Activated naive CD4-positive, alpha-beta T cell treated with anti-CD3 and anti-CD28 coated beads, Interleukin-2, amount 50 U/mL, for 72 hours (primary cell): ENCODE data around the gene ATP13A5. TPM values are rescaled to one million over a fixed set of nuclear protein-coding genes. Genes with fewer than 3 reads are reported as not detected.

Experiments
- ATAC-seq, 2 donors: fragments of 150-1000 bp; cut with Tn5 transposase; 2 replicates each; pipeline ENCODE4 v1.10.0; 2021; ENCODE audit warnings: mild to moderate bottlenecking in 2 of 2, moderate library complexity in 2 of 2
- DNase-seq, 2 donors: peaks; one replicate each; pipeline ENCODE4 v3.0.0; 2021 to 2022; ENCODE audit warnings: low spot score in 2 of 2
- H3K27ac Mint-ChIP-seq, 2 donors: one replicate each; pipeline ENCODE4 v1.8.0; 2022; ENCODE audit warnings: mild to moderate bottlenecking in 2 of 2, mixed read lengths in 2 of 2
- H3K36me3 Mint-ChIP-seq, 2 donors: one replicate each; pipeline ENCODE4 v1.8.0; 2022; ENCODE audit warnings: mixed read lengths in 2 of 2
- H3K9me3 Mint-ChIP-seq, 2 donors: one replicate each; pipeline ENCODE4 v1.8.0; 2022; ENCODE audit warnings: mixed read lengths in 2 of 2
- total RNA-seq, 2 donors: library from RNA; stranded (reverse); gene quantifications; one replicate each; pipeline ENCODE4 v1.2.3, GENCODE V29; 2022

Gene ATP13A5, protein sequence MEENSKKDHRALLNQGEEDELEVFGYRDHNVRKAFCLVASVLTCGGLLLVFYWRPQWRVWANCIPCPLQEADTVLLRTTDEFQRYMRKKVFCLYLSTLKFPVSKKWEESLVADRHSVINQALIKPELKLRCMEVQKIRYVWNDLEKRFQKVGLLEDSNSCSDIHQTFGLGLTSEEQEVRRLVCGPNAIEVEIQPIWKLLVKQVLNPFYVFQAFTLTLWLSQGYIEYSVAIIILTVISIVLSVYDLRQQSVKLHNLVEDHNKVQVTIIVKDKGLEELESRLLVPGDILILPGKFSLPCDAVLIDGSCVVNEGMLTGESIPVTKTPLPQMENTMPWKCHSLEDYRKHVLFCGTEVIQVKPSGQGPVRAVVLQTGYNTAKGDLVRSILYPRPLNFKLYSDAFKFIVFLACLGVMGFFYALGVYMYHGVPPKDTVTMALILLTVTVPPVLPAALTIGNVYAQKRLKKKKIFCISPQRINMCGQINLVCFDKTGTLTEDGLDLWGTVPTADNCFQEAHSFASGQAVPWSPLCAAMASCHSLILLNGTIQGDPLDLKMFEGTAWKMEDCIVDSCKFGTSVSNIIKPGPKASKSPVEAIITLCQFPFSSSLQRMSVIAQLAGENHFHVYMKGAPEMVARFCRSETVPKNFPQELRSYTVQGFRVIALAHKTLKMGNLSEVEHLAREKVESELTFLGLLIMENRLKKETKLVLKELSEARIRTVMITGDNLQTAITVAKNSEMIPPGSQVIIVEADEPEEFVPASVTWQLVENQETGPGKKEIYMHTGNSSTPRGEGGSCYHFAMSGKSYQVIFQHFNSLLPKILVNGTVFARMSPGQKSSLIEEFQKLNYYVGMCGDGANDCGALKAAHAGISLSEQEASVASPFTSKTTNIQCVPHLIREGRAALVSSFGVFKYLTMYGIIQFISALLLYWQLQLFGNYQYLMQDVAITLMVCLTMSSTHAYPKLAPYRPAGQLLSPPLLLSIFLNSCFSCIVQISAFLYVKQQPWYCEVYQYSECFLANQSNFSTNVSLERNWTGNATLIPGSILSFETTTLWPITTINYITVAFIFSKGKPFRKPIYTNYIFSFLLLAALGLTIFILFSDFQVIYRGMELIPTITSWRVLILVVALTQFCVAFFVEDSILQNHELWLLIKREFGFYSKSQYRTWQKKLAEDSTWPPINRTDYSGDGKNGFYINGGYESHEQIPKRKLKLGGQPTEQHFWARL
- total RNA-seq: not detected

DNA sequence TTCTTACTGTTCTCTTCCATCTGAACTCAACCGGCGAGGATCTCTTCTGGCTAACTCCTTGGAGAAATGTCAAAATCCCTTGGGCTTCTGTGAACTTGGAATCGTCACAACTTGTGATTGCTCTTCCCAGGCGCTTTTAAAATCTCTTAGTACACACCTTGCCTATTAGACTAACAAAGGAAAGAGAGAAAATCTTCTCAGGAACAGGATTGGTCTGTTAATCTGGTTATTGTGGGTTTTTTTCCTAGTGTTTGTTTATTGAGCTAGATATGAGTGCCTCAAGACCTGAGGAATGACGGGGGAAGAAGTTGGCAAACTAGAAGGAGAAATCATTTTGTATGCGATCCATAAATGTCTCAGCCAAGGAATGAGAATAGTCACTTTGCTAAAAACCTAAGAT, at the start of gene ATP13A5:
Gene ATP13A5, minus strand, starts transcription at position 48 of the 400 bp plus-strand sequence. Its CDS starts 28 bp downstream, at position 20.
- Mint-ChIP-seq H3K36me3 (no peaks in the 10 kb centered on the region), H3K27ac (no peak within 1 kb of the TSS), H3K9me3 (no peaks in the 10 kb centered on the region)
- ATAC-seq: no peak
- DNase-seq: no peak

DNA sequence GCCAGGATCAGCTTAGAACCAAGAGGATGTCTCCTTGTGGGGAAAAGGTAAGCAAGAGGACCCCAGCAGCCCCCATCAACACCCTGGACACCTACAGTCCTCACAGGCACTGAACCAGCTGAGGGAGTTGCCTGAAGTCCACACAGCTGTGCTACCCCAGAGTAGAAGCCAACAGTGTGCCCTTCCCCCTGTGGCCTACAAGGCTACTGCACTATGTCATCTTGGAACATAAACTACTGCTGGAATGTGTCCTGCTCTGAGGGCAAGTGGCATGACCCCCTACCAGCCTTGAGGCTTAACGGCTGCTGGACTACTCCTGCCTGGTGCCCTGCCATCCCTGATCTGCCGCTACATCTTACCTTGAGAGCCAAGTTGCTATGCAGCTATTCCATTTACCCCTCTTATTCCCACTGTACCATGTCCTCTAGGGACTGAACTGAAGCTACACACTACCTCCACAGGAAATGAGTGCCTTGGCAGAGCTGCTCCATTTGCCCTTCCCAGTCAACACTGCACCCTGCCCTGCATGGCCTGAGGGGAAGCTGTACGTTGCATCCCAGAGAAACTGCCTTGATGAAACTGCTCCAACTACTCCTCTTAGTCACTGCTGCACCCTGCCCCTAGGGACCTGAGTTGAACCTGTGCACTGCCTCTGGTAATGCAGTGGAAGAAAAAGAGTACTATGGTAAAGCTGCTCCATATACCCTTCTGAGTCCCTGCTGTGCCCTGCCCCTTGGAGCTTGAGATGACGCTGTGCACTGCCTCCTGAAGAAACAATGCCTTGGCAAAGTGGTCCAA, 40.2 kb upstream of the ATP13A5 start:
- no peak for DNase-seq
- no peak for ATAC-seq
- Mint-ChIP-seq H3K27ac (no peak overlapping the region), H3K36me3 (peaks cover 42 to 46% of the 10 kb centered on the region in 2 donors), H3K9me3 (peaks cover 16 to 37% of the 10 kb centered on the region in 2 donors)

DNA sequence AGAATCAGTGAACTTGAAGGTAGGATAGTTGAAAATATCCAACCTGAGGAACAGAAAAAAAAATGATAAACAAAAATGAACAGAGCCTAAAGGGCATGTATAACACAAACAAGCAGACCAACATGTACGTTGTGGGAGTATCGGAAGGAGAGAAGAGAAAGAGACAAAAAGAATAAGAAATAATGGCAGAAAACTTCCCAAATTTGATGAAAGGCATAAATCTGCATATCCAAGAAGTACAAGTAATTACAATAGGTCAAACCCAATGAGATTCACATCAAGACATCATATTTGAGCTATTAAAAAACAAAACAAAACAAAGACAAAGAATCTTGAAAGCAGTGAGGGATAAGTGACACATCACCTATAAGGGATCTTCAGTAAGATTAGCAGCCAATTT, 38.1 kb upstream of the ATP13A5 start:
- Mint-ChIP-seq H3K9me3 (peaks cover 16 to 39% of the 10 kb centered on the region in 2 donors), H3K36me3 (peaks cover 45 to 49% of the 10 kb centered on the region in 2 donors), H3K27ac (no peak overlapping the region)
- DNase-seq (no peak), ATAC-seq (no peak)

DNA sequence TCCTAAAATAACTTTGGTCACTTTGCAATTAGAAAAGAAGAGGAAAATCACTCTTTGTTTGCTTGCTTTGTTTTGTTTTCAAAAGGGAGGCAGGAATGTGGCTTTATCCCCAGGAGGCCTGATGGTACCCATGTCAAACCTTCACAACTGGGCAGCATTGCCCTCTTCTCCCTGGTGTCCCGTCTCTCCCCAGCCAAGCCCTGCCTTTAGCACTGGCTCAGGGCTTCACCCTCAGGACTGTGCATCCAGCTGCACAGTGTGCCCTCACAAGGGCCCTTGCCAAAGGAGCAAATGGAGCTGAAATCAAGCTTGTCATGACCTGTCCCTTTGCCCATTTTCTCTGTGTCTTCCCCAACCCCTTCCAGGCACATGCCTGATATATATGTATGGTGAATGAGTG, 29.1 kb upstream of the ATP13A5 start:
- no peak for DNase-seq
- Mint-ChIP-seq H3K27ac (no peak overlapping the region), H3K36me3 (no peaks in the 10 kb centered on the region), H3K9me3 (no peaks in the 10 kb centered on the region)
- no peak for ATAC-seq

DNA sequence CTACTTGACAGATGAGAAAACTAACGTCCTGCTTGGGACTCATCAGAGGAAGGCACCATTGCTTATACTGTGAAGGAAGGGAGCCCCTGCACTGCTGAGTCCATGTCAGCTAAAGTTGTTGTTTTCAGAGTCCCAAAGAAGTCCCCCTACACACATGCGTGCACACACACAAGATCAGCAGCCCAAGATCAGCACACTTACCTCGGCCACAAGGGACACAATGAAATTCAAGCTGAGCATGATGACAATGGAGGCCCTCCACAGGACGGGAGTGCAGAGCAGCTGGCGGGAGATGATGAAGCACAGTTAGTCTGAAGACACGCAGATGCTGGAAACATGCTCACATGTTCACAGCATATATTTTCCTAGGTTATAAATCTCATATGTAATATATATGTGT, 28.6 kb upstream of the ATP13A5 start:
- DNase-seq: no peak
- H3K27ac Mint-ChIP-seq: no peak overlapping the region
- no peaks in the 10 kb centered on the region for H3K36me3 Mint-ChIP-seq
- no peaks in the 10 kb centered on the region for H3K9me3 Mint-ChIP-seq
- no peak for ATAC-seq

DNA sequence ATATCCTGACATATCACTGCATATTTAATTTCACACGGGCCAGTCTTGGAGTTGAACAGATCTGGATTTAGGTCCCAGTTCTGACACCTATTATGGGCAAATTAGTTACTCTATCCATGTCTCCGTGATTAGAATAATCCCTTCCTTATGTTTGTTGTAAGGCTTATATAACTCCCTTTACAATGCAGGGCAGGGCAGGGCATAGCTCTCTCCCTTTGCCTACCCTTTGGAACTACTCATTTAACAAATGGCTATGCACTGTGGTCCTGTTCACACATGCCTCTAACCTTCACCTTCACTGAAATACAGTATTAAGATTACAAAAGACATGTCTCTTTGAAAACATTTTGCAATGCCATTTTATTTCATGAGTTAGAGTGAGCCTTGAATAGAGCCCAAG, 24.8 kb upstream of the ATP13A5 start:
- ATAC-seq (no peak), DNase-seq (no peak)
- H3K9me3 Mint-ChIP-seq: no peaks in the 10 kb centered on the region
- no peaks in the 10 kb centered on the region for H3K36me3 Mint-ChIP-seq
- H3K27ac Mint-ChIP-seq: no peak overlapping the region

DNA sequence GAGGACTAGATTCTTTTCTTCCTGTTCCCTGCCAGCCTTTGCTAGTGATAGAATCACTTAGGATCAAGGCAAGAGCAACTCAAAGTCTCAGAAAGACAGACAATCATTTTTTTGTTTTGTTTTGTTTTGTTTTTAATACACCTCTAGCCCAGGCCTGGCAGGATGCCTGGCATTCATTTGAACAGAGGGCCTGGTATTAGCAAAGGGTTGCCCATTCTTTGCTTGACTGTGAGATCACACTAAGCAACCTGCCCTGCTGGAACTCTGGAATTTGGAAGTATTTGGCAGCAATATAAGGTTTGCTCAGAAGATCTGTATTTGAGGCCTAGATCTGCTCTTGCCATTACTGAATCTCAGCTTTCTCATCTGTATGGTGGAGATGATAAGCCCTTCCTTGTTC, 21.8 kb upstream of the ATP13A5 start:
- H3K36me3 Mint-ChIP-seq: no peaks in the 10 kb centered on the region
- ATAC-seq (no peak), DNase-seq (no peak)
- no peak overlapping the region for H3K27ac Mint-ChIP-seq
- H3K9me3 Mint-ChIP-seq: no peaks in the 10 kb centered on the region

DNA sequence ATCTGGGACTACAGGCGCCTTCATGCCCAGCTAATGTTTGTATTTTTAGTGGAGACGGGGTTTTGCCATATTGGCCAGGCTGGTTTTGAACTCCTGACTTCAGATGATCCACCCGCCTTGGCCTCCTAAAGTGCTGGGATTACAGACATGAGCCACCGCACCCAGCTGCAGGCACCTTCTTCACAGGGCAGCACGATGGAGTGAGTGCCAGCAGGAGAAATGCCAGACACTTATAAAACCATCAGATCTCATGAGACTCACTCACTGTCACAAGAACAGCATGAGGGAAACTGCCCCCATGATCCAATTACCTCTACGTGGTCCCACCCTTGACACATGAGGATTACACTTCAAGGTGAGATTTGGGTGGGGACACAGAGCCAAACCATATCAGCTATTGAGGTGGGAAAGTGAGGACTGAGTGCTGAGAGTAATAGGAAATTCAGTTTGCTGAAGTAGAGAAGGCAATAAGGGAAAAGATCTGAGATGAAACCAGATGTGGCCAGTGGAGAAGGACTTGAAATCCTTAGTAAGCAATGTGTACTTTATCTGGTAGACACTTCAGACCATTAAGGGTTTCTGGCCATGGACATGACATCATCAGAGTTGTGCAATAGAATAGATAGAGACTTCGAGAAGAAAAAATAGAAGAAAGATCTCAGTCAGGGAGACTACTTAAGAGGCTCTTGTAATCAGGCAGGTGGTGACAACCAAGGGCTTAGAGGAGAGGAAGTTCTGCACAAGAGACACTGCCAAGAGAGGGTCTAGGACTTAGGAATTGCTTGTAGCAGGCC, 18.1 kb upstream of the ATP13A5 start:
- ATAC-seq: no peak
- Mint-ChIP-seq H3K36me3 (no peaks in the 10 kb centered on the region), H3K27ac (no peak overlapping the region), H3K9me3 (no peaks in the 10 kb centered on the region)
- DNase-seq: no peak

DNA sequence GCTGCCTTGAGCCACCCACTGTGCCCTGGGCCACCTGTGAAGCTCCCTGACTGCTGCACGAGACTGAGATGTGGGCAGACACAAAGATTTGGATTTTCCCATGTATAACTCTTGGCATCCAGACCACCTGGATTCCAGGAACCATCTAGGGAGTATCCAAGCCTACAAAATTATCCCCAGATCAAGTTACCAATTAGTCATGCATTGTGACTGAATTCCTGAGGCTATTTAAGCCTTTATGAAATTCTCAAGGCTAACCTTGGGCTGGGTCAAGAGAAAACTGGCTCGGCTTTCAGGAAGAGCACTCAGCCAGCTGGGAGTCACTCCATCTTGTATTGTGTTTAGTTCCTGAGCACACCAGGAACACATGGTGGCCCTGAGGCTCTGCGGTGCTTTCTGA, 13.3 kb upstream of the ATP13A5 start:
- no peak for DNase-seq
- Mint-ChIP-seq H3K27ac (no peak overlapping the region), H3K36me3 (no peaks in the 10 kb centered on the region), H3K9me3 (no peaks in the 10 kb centered on the region)
- ATAC-seq: no peak

DNA sequence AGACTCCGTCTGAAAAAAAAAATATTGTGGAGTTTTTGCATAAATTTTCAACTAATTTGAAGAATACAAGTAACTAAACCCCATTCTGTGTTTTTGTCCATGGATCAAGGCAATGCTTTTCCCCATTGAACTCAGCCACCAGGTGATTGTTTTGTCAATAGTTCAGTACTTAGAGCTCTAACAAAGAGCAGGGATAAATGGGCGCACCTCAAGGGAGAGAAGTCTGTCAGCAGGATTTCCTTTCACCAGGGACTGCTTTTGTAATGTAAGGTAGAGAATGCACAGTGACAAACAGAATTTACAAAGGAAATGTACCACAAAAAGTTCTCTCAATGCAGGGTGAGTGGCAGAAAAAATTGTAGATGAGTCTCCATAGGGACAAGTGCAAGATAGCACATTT, 10.8 kb upstream of the ATP13A5 start:
- ATAC-seq: no peak
- H3K36me3 Mint-ChIP-seq: no peaks in the 10 kb centered on the region
- DNase-seq: no peak
- no peaks in the 10 kb centered on the region for H3K9me3 Mint-ChIP-seq
- no peak overlapping the region for H3K27ac Mint-ChIP-seq

DNA sequence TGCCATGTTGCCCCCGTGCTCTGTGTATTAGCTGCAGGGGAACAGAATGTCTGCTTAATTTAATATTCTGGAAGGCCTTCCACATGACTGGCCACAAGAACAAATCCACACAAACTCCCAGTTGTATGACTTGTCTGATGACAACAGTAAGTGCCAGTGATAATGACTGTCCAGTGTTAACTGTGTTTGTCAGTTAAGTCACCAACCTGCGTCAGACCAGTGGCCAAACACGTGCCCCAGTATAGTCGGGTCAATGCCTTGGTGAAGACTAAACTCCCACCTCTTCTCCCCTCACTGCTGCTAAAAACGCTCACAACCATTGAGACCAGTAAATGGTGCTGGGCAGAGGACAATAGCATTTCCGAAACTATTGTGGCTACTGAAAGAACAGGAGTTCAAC, 9.8 kb upstream of the ATP13A5 start:
- DNase-seq: no peak
- ATAC-seq: no peak
- H3K27ac Mint-ChIP-seq: no peak overlapping the region
- no peaks in the 10 kb centered on the region for H3K36me3 Mint-ChIP-seq
- no peaks in the 10 kb centered on the region for H3K9me3 Mint-ChIP-seq

DNA sequence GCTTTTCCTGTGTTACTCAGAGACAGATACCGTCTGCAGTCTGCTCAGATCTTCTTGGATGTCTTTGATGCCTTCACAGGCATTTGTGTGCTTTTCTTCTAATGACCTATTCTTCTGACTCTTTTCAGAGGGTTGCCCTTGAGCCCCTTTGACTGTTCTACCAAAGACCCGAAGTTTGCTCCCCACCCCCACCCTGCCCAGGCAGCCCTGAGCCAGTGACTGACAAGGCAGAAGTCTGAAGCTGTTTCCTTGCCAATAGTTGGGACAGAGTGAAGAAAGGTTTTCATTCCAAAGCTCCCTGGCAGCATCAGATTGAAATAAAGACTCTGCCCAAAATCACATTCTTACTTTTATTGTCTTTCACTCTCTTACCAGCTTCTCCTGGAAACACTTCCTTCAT, 9.0 kb upstream of the ATP13A5 start:
- no peaks in the 10 kb centered on the region for H3K36me3 Mint-ChIP-seq
- ATAC-seq (no peak), DNase-seq (no peak)
- no peak overlapping the region for H3K27ac Mint-ChIP-seq
- H3K9me3 Mint-ChIP-seq: no peaks in the 10 kb centered on the region

DNA sequence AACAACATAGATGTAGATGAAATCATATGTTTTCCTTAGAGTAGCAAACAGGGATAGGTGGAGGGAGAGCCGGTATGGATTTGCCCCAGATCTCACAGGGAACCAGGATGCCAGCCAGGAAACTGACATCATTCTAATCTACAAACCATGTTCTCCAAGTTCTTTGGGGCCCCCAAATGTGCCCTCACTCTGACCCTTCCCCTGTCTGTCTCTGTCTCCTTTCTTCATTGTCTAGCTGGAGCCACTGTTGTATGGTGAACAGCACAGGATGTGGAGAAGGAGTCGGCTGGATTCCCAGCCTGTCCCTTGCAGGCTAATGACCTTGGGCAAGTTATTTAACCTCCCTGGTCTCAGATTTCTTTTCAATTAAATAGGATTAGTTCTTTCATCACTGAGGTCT, 962 bp downstream of the ATP13A5 start:
- Mint-ChIP-seq H3K9me3 (no peaks in the 10 kb centered on the region), H3K36me3 (no peaks in the 10 kb centered on the region), H3K27ac (no peak overlapping the region)
- DNase-seq (no peak), ATAC-seq (no peak)

DNA sequence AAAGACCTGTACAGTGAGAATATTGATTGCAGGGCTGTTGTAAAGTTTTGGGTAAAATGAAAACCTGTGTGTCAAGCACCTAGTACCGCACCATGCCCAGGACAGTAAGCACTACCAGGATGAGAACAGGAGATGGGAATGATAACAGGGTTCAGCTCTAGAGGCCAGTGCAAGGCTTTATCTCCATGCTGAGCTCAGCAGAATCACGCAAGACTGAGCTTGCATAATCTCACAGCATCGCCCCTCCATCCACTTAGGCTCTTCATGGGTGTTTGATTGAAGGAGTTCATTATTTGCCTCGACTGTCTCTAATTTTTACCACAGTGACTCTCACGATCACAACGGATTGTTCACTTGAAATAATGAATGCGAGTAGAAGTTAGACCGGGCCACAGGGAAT, 2.9 kb downstream of the ATP13A5 start:
- Mint-ChIP-seq H3K36me3 (no peaks in the 10 kb centered on the region), H3K9me3 (no peaks in the 10 kb centered on the region), H3K27ac (no peak overlapping the region)
- DNase-seq (no peak), ATAC-seq (no peak)

DNA sequence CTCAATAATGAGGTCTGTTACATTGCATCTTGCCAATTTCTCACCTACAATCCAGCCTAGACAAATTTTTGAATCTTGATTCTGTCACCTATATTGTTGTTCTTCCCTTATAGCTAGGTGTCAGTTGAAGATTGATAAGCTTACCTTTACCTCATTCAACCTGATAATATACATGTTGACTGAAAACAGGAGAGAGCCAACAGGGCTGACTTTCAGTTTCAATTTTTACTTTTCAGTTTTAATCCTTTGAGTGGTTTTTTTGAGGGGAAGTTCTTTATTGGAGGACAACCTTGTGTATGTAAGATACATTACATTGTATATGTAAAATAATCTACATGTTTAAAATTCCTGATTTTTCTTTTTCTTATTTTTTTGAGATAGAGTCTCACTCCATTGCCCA, 5.8 kb downstream of the ATP13A5 start:
- H3K9me3 Mint-ChIP-seq: no peaks in the 10 kb centered on the region
- ATAC-seq: peak in 1 of 2 donors; percentile 32
- no peaks in the 10 kb centered on the region for H3K36me3 Mint-ChIP-seq
- DNase-seq: no peak
- H3K27ac Mint-ChIP-seq: no peak overlapping the region

DNA sequence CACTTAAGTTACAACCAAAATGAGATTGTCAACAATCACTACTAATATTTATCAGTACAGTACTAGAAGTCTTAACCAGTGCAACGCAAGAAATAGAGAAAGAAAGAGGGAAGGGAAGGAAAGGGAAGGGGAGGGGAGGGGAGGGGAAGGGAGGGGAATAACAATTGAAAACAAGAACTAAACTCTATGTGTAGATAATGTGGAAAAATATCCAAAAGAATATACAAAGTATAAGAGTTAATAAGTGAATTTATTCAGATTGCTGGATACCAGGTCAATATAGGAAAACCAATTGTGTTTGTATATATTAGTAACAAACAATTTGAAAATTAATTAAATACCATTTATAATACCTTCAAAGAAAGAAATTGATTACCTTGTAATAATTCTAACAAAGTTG, 10.7 kb downstream of the ATP13A5 start:
- Mint-ChIP-seq H3K36me3 (no peaks in the 10 kb centered on the region), H3K27ac (no peak overlapping the region), H3K9me3 (no peaks in the 10 kb centered on the region)
- ATAC-seq: no peak
- no peak for DNase-seq
